GM12873 (cell line): ENCODE data around the gene AP1AR.

ENCODE experiments used
- CTCF ChIP-seq: IDR thresholded peaks from 2 replicates; pipeline ENCODE4 v1.5.1; 2012; ENCODE audit warnings: low read depth, mild to moderate bottlenecking, moderate library complexity, low read length, control low read depth; ENCODE audit not compliant: insufficient read depth; ENCODE audit errors: missing control alignments

AP1AR gene, protein sequence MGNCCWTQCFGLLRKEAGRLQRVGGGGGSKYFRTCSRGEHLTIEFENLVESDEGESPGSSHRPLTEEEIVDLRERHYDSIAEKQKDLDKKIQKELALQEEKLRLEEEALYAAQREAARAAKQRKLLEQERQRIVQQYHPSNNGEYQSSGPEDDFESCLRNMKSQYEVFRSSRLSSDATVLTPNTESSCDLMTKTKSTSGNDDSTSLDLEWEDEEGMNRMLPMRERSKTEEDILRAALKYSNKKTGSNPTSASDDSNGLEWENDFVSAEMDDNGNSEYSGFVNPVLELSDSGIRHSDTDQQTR

DNA sequence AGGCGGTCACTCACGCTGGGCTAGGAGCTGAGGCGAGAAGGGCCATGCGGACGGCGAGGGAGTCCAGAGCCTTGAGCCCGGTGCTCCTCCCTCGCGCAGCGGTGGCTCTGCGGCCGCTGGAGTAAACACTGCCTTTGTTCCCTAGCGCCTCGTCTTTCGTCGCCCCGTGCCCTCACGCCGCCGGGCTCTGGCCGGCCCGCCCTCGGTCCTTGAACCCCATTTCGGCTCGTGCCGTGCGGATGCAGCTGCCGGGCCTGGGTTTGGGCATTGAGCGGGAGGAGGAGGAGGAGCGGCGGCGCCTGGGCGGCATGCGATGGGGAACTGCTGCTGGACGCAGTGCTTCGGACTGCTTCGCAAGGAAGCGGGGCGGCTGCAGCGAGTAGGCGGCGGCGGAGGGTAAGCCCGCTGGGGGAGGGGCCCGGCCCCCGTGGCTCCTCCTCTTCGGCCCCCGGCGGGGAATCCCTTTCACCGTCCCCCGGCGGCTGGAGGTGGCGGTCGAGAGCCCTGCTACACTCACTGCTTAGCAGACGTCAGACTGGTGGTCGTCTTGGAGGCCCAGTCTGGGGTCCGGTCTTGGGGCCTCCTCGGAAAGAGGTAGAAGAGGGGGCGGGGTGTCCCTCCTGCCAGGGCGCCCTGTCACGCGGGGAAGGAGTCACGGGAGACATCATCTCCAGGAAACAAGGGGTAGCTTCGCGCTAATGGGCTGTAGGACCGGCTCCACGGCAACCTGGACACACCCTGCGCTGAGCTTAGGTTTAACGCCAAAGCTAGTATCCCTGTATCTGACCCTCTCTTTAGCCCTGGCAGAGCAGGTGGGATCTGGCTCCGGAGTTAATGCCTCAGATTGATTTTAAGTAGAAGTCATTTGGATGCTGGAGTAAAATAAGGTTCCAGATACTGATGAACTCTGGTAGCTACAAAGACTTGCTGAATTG lies at the start of gene AP1AR:
AP1AR (plus strand) TSS at position 9 of the 935 bp plus-strand sequence; CDS start at position 314, 305 bp downstream.
- TF ChIP-seq CTCF, result peak; percentile 52

DNA sequence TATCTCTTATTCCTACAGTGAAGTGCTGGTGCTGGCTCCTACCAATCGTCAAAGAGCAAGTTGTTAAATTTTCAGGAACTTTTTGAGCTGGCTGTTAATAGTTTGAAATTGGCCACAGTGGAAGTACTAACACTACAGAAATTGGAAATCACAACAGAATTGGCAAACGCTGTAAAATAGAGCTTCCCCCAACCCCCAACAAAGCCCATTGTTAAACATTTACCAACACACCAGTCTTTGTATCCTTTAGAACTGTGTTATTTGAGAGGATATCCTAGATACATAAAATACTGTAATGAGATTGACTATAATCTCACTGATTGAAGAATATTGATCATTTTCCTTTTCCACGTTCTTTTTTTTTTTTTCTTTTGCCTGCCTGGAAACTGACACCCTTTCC lies 49.0 kb upstream of the AP1AR start:
- TF ChIP-seq CTCF, result no peak

GRCh38 chr4:112183252-112183651 lies 48.3 kb upstream of the AP1AR start:
- TF ChIP-seq CTCF, result no peak

GRCh38 chr4:112184438-112184837 lies 47.1 kb upstream of the AP1AR start:
- no peak for TF ChIP-seq CTCF

DNA sequence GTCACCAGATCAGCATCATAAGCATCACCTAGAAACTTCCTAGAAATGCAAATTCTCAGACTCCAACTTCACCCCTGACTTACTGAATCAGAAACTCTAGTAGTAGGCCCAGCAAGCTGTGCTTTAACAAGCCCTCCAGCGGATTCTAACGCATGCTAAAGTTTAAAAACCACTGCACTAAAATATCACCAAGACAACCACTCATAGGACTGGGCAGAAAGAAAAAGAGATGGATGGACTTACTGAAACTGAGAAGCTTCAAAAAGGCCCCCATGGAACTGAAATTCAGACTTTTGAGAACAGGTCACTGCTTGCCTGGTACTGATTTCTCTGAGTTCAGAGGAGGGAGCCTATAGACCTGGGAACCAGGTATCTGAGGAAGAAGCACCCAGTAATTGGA lies 46.3 kb upstream of the AP1AR start:
- TF ChIP-seq CTCF, result no peak

DNA sequence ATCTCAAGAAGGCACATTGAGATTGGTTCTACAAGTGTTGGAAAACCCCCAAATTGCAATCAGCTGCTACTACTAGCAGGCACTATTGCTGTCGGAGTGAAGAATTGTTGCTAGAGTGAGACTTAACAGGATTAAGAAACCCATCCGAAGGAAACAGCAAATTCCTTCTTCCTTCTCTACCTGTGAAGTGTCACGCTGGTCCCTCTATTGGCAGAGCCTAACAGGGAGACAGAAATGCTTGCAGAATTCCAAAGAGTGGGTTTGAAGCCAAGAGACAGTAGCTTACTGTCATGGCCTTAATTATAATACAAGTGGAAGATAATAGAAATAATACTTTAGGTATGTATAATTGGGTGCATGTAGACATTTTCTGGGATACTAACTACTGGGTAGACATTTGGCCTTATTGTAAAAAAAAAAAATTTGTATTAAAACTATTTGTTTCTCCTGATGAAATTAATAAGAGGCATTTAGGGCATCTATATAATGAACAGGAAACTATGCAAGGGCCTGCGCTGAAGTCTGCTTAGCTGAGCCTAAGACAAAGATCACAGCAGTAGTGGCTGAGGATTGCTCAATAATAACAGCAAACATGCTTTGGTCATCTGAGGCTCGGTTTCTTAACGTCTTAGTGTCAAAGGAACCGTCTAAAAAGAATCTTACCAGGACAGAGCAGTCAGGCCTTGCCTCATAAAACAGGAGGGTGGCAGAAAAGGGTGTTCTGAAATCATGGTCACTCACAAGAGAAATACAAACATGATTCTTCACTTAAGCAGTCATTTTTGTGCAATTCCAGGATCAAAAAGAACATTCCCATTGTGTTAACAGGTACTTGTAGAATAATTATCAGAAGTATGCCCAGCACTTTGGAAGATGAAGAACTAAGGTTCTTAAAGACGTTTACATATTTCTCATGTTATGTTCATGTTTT lies 45.6 kb upstream of the AP1AR start:
- TF ChIP-seq CTCF, result no peak
